Coronary artery (tissue), 2 donors: ENCODE data around the gene TAF11L5.
"Not testable (repeated sequence)": the region's sequence is repeated elsewhere in the genome, so short reads cannot be mapped to it uniquely, and the experiment has no call there.

ENCODE experiments used
- DNase-seq: peaks from one replicate; pipeline ENCODE4 v3.0.0-alpha.2; 2017; ENCODE audit warnings: low spot score
- H3K27ac ChIP-seq, 2 donors: fragments of 200-600 bp; sonication (generic); one replicate each; pipeline ENCODE4 v1.5.1; 2016 to 2019
- H3K4me3 ChIP-seq: fragments of 200-600 bp; sonication (generic); 2 replicates; pipeline ENCODE4 v1.5.1; 2016; ENCODE audit warnings: mild to moderate bottlenecking, moderate library complexity
- TF ChIP-seq, protein P1 (sequence below): fragments of 200-600 bp; sonication (generic); IDR thresholded peaks from one replicate; pipeline ENCODE4 v1.5.1; 2019; ENCODE audit warnings: antibody characterized with exemption

The TAF11L5 gene

DNA sequence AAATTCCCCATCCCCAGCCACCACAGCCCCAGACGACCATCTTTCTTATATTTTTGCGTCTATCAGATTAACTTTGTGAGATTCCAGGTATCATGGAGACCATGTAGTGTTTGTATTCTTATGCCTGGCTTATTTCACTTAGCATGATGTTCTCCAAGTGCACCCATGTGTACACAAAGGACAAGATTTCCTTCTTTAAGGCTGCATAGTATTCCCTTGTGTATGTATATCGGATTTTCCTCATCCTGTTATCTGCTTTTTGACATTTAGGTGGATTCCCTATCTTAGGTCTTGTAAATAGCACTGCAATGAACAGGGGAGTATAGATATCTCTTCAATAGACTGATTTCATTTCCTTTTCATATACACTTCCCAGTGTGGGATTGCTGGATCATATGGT lies 32.3 kb upstream of the TAF11L5 start:
- Histone ChIP-seq H3K4me3 (no peak overlapping the region), H3K27ac (no peak overlapping the region)
- DNase-seq = no peak
- TF ChIP-seq, protein P1, sequence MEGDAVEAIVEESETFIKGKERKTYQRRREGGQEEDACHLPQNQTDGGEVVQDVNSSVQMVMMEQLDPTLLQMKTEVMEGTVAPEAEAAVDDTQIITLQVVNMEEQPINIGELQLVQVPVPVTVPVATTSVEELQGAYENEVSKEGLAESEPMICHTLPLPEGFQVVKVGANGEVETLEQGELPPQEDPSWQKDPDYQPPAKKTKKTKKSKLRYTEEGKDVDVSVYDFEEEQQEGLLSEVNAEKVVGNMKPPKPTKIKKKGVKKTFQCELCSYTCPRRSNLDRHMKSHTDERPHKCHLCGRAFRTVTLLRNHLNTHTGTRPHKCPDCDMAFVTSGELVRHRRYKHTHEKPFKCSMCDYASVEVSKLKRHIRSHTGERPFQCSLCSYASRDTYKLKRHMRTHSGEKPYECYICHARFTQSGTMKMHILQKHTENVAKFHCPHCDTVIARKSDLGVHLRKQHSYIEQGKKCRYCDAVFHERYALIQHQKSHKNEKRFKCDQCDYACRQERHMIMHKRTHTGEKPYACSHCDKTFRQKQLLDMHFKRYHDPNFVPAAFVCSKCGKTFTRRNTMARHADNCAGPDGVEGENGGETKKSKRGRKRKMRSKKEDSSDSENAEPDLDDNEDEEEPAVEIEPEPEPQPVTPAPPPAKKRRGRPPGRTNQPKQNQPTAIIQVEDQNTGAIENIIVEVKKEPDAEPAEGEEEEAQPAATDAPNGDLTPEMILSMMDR = no peak

GRCh38 chr5:17497446-17497845 lies 27.6 kb upstream of the TAF11L5 start:
- TF ChIP-seq, protein P1 = no peak
- H3K4me3 ChIP-seq = no peak overlapping the region

GRCh38 chr5:17497931-17498330 lies 27.1 kb upstream of the TAF11L5 start, which contains the start of gene TAF11L2:
TAF11L2 (plus strand) TSS chr5:17498231.
- H3K4me3 ChIP-seq, DNase-seq, H3K27ac ChIP-seq: not testable (repeated sequence)

More at GRCh38 chr5:17497446-17497845, 27.6 kb upstream of the TAF11L5 start:
- no peak overlapping the region for H3K27ac ChIP-seq
- no peak for DNase-seq

DNA sequence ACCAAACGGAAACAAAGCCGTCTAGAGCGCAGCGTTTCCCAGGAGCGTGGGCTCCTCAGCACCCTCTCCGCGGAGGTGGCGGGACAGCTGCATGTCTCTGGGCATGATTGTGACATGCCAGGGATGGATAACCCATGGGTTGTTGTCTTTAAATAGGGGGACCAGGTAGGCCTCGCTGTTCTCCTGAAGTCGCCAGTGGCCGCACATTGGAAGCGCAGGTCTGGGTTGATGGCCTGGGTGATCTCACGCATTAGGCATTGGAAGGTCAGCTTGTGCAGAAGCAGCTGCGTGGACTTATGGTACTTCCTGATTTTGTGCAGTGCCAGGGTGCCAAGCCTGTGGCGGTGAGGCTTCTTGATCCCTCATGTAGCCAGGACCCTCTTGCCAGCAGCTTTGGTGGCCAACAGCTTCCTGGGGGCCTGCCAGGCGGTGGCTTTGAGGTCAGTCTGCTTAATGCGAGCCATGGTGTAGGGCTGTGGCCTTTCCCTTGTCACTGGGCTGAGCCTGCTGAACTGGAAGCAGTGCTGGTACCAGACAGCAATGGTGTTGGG lies 13.2 kb upstream of the TAF11L5 start:
- Histone ChIP-seq H3K27ac (no peak overlapping the region), H3K4me3 (no peak overlapping the region)
- DNase-seq = no peak
- TF ChIP-seq, protein P1 = no peak

- DNase-seq, H3K4me3 ChIP-seq: not testable (repeated sequence)
These were observed 7.5 kb upstream of the TAF11L5 start for GRCh38 chr5:17517526-17517925.

GRCh38 chr5:17518067-17518466 lies 7.0 kb upstream of the TAF11L5 start, which contains the start of gene TAF11L3:
TAF11L3 (plus strand) TSS chr5:17518367.
- H3K27ac ChIP-seq, DNase-seq, H3K4me3 ChIP-seq: not testable (repeated sequence)

More at GRCh38 chr5:17517526-17517925, 7.5 kb upstream of the TAF11L5 start:
- not testable (repeated sequence) for H3K27ac ChIP-seq

GRCh38 chr5:17519508-17519907 lies 5.5 kb upstream of the TAF11L5 start:
- DNase-seq, H3K27ac ChIP-seq, H3K4me3 ChIP-seq: not testable (repeated sequence)

DNA sequence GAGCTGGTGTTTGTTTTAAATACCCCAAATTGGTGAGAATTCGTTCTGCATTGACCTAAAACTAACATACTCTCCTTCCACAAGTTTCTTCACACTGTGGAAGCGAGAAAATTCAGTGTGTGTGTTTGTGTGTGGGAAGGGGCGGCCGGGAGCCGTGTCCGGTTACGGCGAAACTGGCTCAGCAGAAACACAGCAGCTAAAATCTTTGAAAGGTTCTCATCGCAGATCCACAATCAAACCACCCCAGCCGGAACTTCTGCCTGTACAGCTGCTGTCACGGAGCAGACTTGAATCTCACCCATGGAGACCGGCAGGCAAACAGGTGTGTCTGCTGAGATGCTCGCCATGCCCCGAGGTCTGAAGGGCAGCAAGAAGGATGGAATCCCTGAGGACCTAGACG lies 3.5 kb upstream of the TAF11L5 start, which contains the start of gene TAF11L4:
Gene TAF11L4, plus strand, starts transcription at position 301 of the 400 bp plus-strand sequence.
- H3K4me3 ChIP-seq, DNase-seq, H3K27ac ChIP-seq: not testable (repeated sequence)

DNA sequence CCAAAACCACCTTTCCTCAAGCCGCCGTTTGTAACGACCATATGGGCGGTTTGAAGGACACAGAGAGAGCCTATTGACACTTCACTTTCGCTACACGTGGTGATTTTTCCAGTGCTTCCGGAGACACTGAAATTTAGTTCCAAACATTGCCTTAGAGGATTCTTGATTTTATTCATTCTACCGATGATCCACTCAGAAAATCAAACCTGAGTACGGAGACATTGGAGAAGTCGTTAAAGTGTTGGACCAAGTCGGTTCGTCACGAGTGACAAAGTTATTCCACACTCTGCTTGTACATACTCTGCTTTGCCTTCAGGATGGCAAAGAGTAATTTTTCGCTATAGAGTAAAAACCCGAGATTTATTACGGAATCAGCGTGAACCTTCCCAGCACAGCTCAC lies 1.5 kb downstream of the TAF11L5 start:
- H3K4me3 ChIP-seq, H3K27ac ChIP-seq, DNase-seq: not testable (repeated sequence)

GRCh38 chr5:17528369-17528768 lies 3.3 kb downstream of the TAF11L5 start, which contains the start of gene TAF11L6:
TAF11L6 (plus strand) TSS chr5:17528669.
- H3K27ac ChIP-seq, H3K4me3 ChIP-seq, DNase-seq: not testable (repeated sequence)
